Ectodermal cell (in vitro differentiated cells): ENCODE measurements around the gene ATN1.
"Not testable (repeated sequence)": the region's sequence is repeated elsewhere in the genome, so short reads cannot be mapped to it uniquely, and the experiment has no call there.

Experiments
- H3K27ac ChIP-seq: 2 replicates; pipeline ENCODE4 v1.7.0; 2013; ENCODE audit warnings: mild to moderate bottlenecking, low read depth, low read length; ENCODE audit not compliant: insufficient read depth, poor library complexity, severe bottlenecking
- H3K27me3 ChIP-seq: 2 replicates; pipeline ENCODE4 v1.7.0; 2013; ENCODE audit warnings: mild to moderate bottlenecking, low read length; ENCODE audit not compliant: insufficient read depth, control insufficient read depth, poor library complexity, severe bottlenecking
- H3K36me3 ChIP-seq: one replicate; pipeline ENCODE4 v1.7.0; 2013; ENCODE audit warnings: low read length; ENCODE audit not compliant: control insufficient read depth, insufficient read depth
- H3K4me1 ChIP-seq: one replicate; pipeline ENCODE4 v1.7.0; 2013; ENCODE audit warnings: low read length; ENCODE audit not compliant: control insufficient read depth, insufficient read depth
- H3K4me3 ChIP-seq: 2 replicates; pipeline ENCODE4 v1.7.0; 2013; ENCODE audit warnings: low read depth, low read length, control low read depth; ENCODE audit not compliant: insufficient read depth
- H3K9me3 ChIP-seq: 2 replicates; pipeline ENCODE4 v1.7.0; 2013; ENCODE audit warnings: mild to moderate bottlenecking, low read length, moderate library complexity; ENCODE audit not compliant: control insufficient read depth
- WGBS, 2 experiments: methylation state at CpG; one replicate each; pipeline ENCODE4 v1.1.7; 2013; ENCODE audit warnings: missing lambda C conversion rate in 2 of 2; 5-methylcytosine and 5-hydroxymethylcytosine counted together

ATN1 gene

GRCh38 chr12:6904280-6905276 lies 23.2 kb upstream of the ATN1 start, which contains the start of gene LRRC23:
Gene LRRC23 (plus strand): TSS chr12:6904822. CDS start chr12:6905634, 812 bp downstream.
- Histone ChIP-seq H3K9me3 (no peaks in the 10 kb centered on the region), H3K36me3 (no peaks in the 10 kb centered on the region), H3K27me3 (no peaks in the 10 kb centered on the region), H3K4me1 (peaks cover 11% of the 10 kb centered on the region), H3K27ac (peak within 1 kb of the TSS; percentile 89), H3K4me3 (peak within 1 kb of the TSS; percentile 28)
- 7 to 9% methylated on average over 33 to 34 of the region's 34 CpGs for WGBS, 2 experiments

GRCh38 chr12:6905414-6906040 lies 22.2 kb upstream of the ATN1 start:
- 67 to 70% methylated on average over 5 of the region's 5 CpGs for WGBS, 2 experiments
- H3K4me1 ChIP-seq, result peaks cover 11% of the 10 kb centered on the region
- peak overlapping the region; percentile 89 for H3K27ac ChIP-seq
- H3K27me3 ChIP-seq, result no peaks in the 10 kb centered on the region
- H3K36me3 ChIP-seq, result no peaks in the 10 kb centered on the region
- no peaks in the 10 kb centered on the region for H3K9me3 ChIP-seq
- peak overlapping the region; percentile 28 for H3K4me3 ChIP-seq

DNA sequence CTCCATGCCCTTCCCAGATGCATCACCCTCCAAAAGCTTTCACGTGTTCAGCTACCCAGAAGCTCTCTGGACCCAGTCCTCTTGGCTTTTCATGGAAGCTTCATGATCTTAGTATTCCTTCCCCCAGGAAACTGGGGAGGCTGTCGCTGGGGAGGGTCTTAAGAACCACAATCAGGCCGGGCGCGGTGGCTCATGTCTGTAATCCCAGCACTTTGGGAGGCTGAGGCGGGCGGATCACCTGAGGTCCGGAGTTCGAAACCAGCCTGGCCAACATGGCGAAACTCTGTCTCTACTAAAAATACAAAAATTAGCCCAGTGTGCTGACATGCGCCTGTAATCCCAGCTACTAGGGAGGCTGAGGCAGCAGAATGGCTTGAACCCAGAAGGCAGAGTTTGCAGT lies 19.6 kb upstream of the ATN1 start:
- H3K4me3 ChIP-seq, H3K9me3 ChIP-seq, H3K36me3 ChIP-seq, H3K27ac ChIP-seq, H3K27me3 ChIP-seq: not testable (repeated sequence)
- 90 to 92% methylated on average over 11 of the region's 11 CpGs for WGBS, 2 experiments
- H3K4me1 ChIP-seq, result peaks cover 11% of the 10 kb centered on the region

GRCh38 chr12:6909421-6910145 lies 18.2 kb upstream of the ATN1 start:
- H3K27me3 ChIP-seq, result no peaks in the 10 kb centered on the region
- H3K9me3 ChIP-seq, result no peaks in the 10 kb centered on the region
- H3K4me3 ChIP-seq, result no peak overlapping the region
- H3K4me1 ChIP-seq, result peaks cover 11% of the 10 kb centered on the region
- WGBS, 2 experiments, result 91 to 94% methylated on average over 4 of the region's 4 CpGs
- H3K36me3 ChIP-seq, result no peaks in the 10 kb centered on the region
- H3K27ac ChIP-seq, result no peak overlapping the region

DNA sequence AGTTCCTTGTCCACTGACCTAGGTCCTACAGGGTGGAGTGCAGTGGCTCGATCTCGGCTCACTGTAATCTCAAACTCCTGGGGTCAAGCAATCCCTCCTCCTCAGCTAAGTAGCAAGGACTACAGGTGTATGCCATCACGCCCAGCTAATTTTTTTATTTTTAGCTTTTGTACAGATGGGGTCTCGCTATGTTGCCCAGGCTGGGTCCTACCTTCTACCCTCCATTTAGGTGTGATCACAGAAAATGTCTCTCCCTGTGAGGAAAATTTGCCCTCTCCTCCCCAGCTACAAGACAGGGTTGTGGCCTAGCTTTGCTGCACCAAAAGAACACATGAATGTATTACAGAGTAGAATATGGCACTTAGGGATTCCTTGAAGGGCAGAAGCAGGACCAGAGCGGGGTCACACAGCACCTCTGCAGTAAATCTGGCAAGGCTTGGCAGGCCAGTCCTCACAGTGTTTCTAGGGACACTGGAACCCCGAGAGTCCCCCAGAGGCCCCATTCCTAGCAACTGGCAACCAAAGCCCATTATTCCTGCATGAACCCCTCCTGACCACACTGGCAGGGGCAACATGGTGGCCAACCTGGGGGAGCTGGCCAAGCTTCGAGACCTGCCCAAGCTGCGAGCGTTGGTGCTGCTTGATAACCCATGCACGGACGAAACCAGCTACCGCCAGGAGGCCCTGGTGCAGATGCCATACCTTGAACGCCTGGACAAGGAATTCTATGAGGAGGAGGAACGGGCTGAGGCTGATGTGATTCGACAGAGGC lies 15.4 kb upstream of the ATN1 start:
- no peaks in the 10 kb centered on the region for H3K9me3 ChIP-seq

GRCh38 chr12:6914246-6914946 lies 13.4 kb upstream of the ATN1 start, which contains the start of gene ENO2:
Gene ENO2 (plus strand): TSS chr12:6914580. CDS start chr12:6915833, 1,253 bp downstream.
- Histone ChIP-seq H3K4me1 (peaks cover 8% of the 10 kb centered on the region), H3K4me3 (peak within 1 kb of the TSS; percentile 75), H3K27me3 (no peaks in the 10 kb centered on the region), H3K36me3 (peaks cover 20% of the 10 kb centered on the region), H3K9me3 (no peaks in the 10 kb centered on the region), H3K27ac (no peak within 1 kb of the TSS)
- 1% methylated on average over 68 of the region's 68 CpGs for WGBS, 2 experiments

More for the DNA sequence above, 15.4 kb upstream of the ATN1 start:
- Histone ChIP-seq H3K4me3 (no peak overlapping the region), H3K36me3 (peaks cover 8% of the 10 kb centered on the region), H3K27me3 (no peaks in the 10 kb centered on the region), H3K27ac (no peak overlapping the region), H3K4me1 (peaks cover 8% of the 10 kb centered on the region)
- WGBS, 2 experiments, result 93 to 94% methylated on average over 15 of the region's 15 CpGs

GRCh38 chr12:6914947-6915788 lies 12.6 kb upstream of the ATN1 start:
- H3K27me3 ChIP-seq, result no peaks in the 10 kb centered on the region

GRCh38 chr12:6915789-6916285 lies 11.9 kb upstream of the ATN1 start:
- no peaks in the 10 kb centered on the region for H3K9me3 ChIP-seq
- H3K27ac ChIP-seq, result no peak overlapping the region
- H3K4me1 ChIP-seq, result peaks cover 8% of the 10 kb centered on the region
- peak overlapping the region; percentile 75 for H3K4me3 ChIP-seq
- H3K36me3 ChIP-seq, result peaks cover 28% of the 10 kb centered on the region
- H3K27me3 ChIP-seq, result no peaks in the 10 kb centered on the region
- WGBS, 2 experiments, result 77 to 82% methylated on average over 14 of the region's 14 CpGs

More at GRCh38 chr12:6914947-6915788, 12.6 kb upstream of the ATN1 start:
- Histone ChIP-seq H3K4me3 (peak overlapping the region; percentile 75), H3K4me1 (peaks cover 8% of the 10 kb centered on the region), H3K36me3 (peaks cover 27% of the 10 kb centered on the region), H3K27ac (no peak overlapping the region), H3K9me3 (no peaks in the 10 kb centered on the region)
- 2 to 4% methylated on average over 29 of the region's 29 CpGs for WGBS, 2 experiments
